ENCODE results near the gene CREB1. TPM values are rescaled to one million over a fixed set of nuclear protein-coding genes. Genes with fewer than 3 reads are reported as not detected.

Gene CREB1
- total RNA-seq, 2 donors from 2014 or later, result 87.1 to 105 TPM

GRCh38 chr2:207490441-207490840, 39.3 kb upstream of the CREB1 start:
- no peak overlapping the region for H3K4me3 ChIP-seq (ENCODE audit: low read length)
- H3K4me3 Mint-ChIP-seq, result no peak overlapping the region
- no peaks in the 10 kb centered on the region for H3K4me1 Mint-ChIP-seq
- H3K9ac ChIP-seq (ENCODE audit: extremely low read depth, low read length, poor library complexity, severe bottlenecking), result no peak overlapping the region
- no peak for TF ChIP-seq CTCF (conservative IDR thresholded peaks at IDR 0.05)
- no peak overlapping the region for H3K27ac Mint-ChIP-seq
- H3K9me3 Mint-ChIP-seq, result no peaks in the 10 kb centered on the region
- no peak overlapping the region for H3K27ac ChIP-seq (ENCODE audit: low read depth, low read length)
- H3K4me1 ChIP-seq (ENCODE audit: control insufficient read depth, insufficient read depth, low read length), result no peaks in the 10 kb centered on the region
- WGBS, 2 experiments (ENCODE audit: insufficient coverage in 1 of 2, insufficient read length in 1 of 2), result 100% methylated on average over 3 of the region's 3 CpGs; no CpG with 5 or more reads in 1 of the 2 experiments
- no peaks in the 10 kb centered on the region for H3K36me3 Mint-ChIP-seq (ENCODE audit: low read depth)
- no peaks in the 10 kb centered on the region for H3K36me3 ChIP-seq (ENCODE audit: control insufficient read depth, insufficient read depth, low read length)
- no peaks in the 10 kb centered on the region for H3K9me3 ChIP-seq (ENCODE audit: control insufficient read depth, low read length)
- no peaks in the 10 kb centered on the region for H3K27me3 Mint-ChIP-seq (ENCODE audit: insufficient read depth)
- H3K27me3 ChIP-seq (ENCODE audit: control insufficient read depth, insufficient read depth, low read length, poor library complexity, severe bottlenecking), result no peaks in the 10 kb centered on the region
- DNase-seq, result no peak

- Histone ChIP-seq H3K27ac (ENCODE audit: low read depth, low read length) (no peak overlapping the region), H3K36me3 (ENCODE audit: control insufficient read depth, insufficient read depth, low read length) (no peaks in the 10 kb centered on the region), H3K27me3 (ENCODE audit: control insufficient read depth, insufficient read depth, low read length, poor library complexity, severe bottlenecking) (no peaks in the 10 kb centered on the region), H3K9me3 (ENCODE audit: control insufficient read depth, low read length) (no peaks in the 10 kb centered on the region), H3K9ac (ENCODE audit: extremely low read depth, low read length, poor library complexity, severe bottlenecking) (no peak overlapping the region), H3K4me3 (ENCODE audit: low read length) (no peak overlapping the region), H3K4me1 (ENCODE audit: control insufficient read depth, insufficient read depth, low read length) (no peaks in the 10 kb centered on the region)
- H3K36me3 Mint-ChIP-seq (ENCODE audit: low read depth), result no peaks in the 10 kb centered on the region
- H3K4me1 Mint-ChIP-seq, result no peaks in the 10 kb centered on the region
- no peak for DNase-seq
- TF ChIP-seq CTCF (conservative IDR thresholded peaks at IDR 0.05), result no peak
- H3K9me3 Mint-ChIP-seq, result no peaks in the 10 kb centered on the region
- H3K4me3 Mint-ChIP-seq, result no peak overlapping the region
- H3K27ac Mint-ChIP-seq, result no peak overlapping the region
- 83 to 90% methylated on average over 1 to 2 of the region's 2 CpGs for WGBS, 2 experiments (ENCODE audit: insufficient coverage in 1 of 2, insufficient read length in 1 of 2)
- no peaks in the 10 kb centered on the region for H3K27me3 Mint-ChIP-seq (ENCODE audit: insufficient read depth)
These were observed 38.7 kb upstream of the CREB1 start for GRCh38 chr2:207491086-207491485.

- no peak overlapping the region for H3K4me3 Mint-ChIP-seq
- H3K27me3 Mint-ChIP-seq (ENCODE audit: insufficient read depth), result no peaks in the 10 kb centered on the region
- no peak for DNase-seq
- H3K27ac Mint-ChIP-seq, result no peak overlapping the region
- Histone ChIP-seq H3K9ac (ENCODE audit: extremely low read depth, low read length, poor library complexity, severe bottlenecking) (no peak overlapping the region), H3K27ac (ENCODE audit: low read depth, low read length) (no peak overlapping the region), H3K9me3 (ENCODE audit: control insufficient read depth, low read length) (no peaks in the 10 kb centered on the region), H3K4me3 (ENCODE audit: low read length) (no peak overlapping the region), H3K36me3 (ENCODE audit: control insufficient read depth, insufficient read depth, low read length) (no peaks in the 10 kb centered on the region), H3K27me3 (ENCODE audit: control insufficient read depth, insufficient read depth, low read length, poor library complexity, severe bottlenecking) (no peaks in the 10 kb centered on the region), H3K4me1 (ENCODE audit: control insufficient read depth, insufficient read depth, low read length) (no peaks in the 10 kb centered on the region)
- WGBS, 2 experiments (ENCODE audit: insufficient coverage in 1 of 2, insufficient read length in 1 of 2), result 80 to 84% methylated on average over 2 to 5 of the region's 5 CpGs
- no peak for TF ChIP-seq CTCF (conservative IDR thresholded peaks at IDR 0.05)
- H3K4me1 Mint-ChIP-seq, result no peaks in the 10 kb centered on the region
- no peaks in the 10 kb centered on the region for H3K9me3 Mint-ChIP-seq
- H3K36me3 Mint-ChIP-seq (ENCODE audit: low read depth), result no peaks in the 10 kb centered on the region
These were observed 37.8 kb upstream of the CREB1 start for GRCh38 chr2:207491956-207492355.
